Right lobe of liver (tissue), 4 donors: ENCODE data around the gene JAK2.

Experiments
- POLR2A ChIP-seq: fragments of 450-650 bp; IDR thresholded peaks from one replicate; pipeline ENCODE4 v1.6.1; 2017; ENCODE audit warnings: antibody characterized with exemption, mild to moderate bottlenecking
- TF ChIP-seq, protein P1 (sequence below), 4 donors: fragments of 200-600 bp in 3 of 4; fragments of 450-650 bp in 1 of 4; IDR thresholded peaks; one replicate each; pipeline versions ENCODE4 v1.5.1 to v1.8.0; 2016 to 2022; ENCODE audit warnings: antibody characterized with exemption in 4 of 4, mild to moderate bottlenecking in 2 of 4
- donor health status: DM: no; HTN: no; CAD: no.
- donor health status: DM: no; HTN: no; CAD: no.
- donor health status: DM: no; HTN: yes; CAD: no.

DNA sequence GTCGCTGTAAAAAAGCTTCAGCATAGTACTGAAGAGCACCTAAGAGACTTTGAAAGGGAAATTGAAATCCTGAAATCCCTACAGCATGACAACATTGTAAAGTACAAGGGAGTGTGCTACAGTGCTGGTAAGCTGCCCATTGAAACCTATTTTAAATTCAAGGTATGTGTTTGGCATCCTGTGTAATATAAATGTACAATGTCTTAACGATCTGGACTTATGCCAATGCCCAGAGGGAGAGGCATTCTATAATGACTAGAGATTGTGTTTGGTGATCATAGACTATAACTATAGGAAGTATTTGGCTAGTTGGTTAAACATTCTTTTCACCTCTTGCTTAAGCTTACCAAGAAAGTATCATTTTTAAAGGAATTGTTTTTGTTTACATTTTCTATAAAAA, 104.7 kb downstream of the JAK2 start:
- TF ChIP-seq, protein P1, sequence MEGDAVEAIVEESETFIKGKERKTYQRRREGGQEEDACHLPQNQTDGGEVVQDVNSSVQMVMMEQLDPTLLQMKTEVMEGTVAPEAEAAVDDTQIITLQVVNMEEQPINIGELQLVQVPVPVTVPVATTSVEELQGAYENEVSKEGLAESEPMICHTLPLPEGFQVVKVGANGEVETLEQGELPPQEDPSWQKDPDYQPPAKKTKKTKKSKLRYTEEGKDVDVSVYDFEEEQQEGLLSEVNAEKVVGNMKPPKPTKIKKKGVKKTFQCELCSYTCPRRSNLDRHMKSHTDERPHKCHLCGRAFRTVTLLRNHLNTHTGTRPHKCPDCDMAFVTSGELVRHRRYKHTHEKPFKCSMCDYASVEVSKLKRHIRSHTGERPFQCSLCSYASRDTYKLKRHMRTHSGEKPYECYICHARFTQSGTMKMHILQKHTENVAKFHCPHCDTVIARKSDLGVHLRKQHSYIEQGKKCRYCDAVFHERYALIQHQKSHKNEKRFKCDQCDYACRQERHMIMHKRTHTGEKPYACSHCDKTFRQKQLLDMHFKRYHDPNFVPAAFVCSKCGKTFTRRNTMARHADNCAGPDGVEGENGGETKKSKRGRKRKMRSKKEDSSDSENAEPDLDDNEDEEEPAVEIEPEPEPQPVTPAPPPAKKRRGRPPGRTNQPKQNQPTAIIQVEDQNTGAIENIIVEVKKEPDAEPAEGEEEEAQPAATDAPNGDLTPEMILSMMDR (IDR thresholded peaks at IDR 0.05), result no peak
- no peak for TF ChIP-seq POLR2A
